Endothelial cell of umbilical vein (primary cell): Measurements from ENCODE around the gene DEPDC5.

Source experiments
- CTCF ChIP-seq, 2 donors: IDR thresholded peaks; 1 replicate in 1 of 2; 2 replicates in 1 of 2; pipeline ENCODE4 v1.5.1; 2011; ENCODE audit warnings: low read length in 2 of 2, mild to moderate bottlenecking in 2 of 2, moderate library complexity in 2 of 2, control low read depth in 1 of 2, inconsistent platforms in 1 of 2, low read depth in 1 of 2; ENCODE audit not compliant: insufficient read depth in 1 of 2; ENCODE audit errors: extremely low read depth in 1 of 2
- EZH2 ChIP-seq: IDR thresholded peaks from 2 replicates; pipeline ENCODE4 v1.6.1; 2012; ENCODE audit warnings: borderline replicate concordance, low read depth, mild to moderate bottlenecking, moderate library complexity, low read length, inconsistent platforms; ENCODE audit not compliant: severe bottlenecking
- FOS ChIP-seq: IDR thresholded peaks from 2 replicates; pipeline ENCODE4 v1.6.1; 2011; ENCODE audit warnings: mild to moderate bottlenecking, low read length, moderate library complexity, borderline replicate concordance; ENCODE audit not compliant: insufficient read depth
- GATA2 ChIP-seq: IDR thresholded peaks from 2 replicates; pipeline ENCODE4 v1.7.0; 2011; ENCODE audit warnings: low read depth, mild to moderate bottlenecking, moderate library complexity, mixed read lengths, low read length; ENCODE audit not compliant: insufficient read length, insufficient read depth
- JUN ChIP-seq: IDR thresholded peaks from 2 replicates; pipeline ENCODE4 v1.6.1; 2011; ENCODE audit warnings: borderline replicate concordance, low read depth; ENCODE audit not compliant: insufficient read length, insufficient read depth
- MAX ChIP-seq: IDR thresholded peaks from 2 replicates; pipeline ENCODE4 v1.6.1; 2011; ENCODE audit not compliant: insufficient read depth, insufficient read length
- MYC ChIP-seq: IDR thresholded peaks from one replicate; pipeline ENCODE4 v1.6.1; 2011; ENCODE audit warnings: mild to moderate bottlenecking, low read depth, low read length
- POLR2A ChIP-seq: IDR thresholded peaks from 2 replicates; pipeline ENCODE4 v1.6.1; 2012; ENCODE audit warnings: low read depth, mild to moderate bottlenecking, control low read depth, low read length
- POLR2AphosphoS5 ChIP-seq: IDR thresholded peaks from 2 replicates; pipeline ENCODE4 v1.6.1; 2012; ENCODE audit warnings: low read depth, mild to moderate bottlenecking, control low read depth, low read length, moderate library complexity; ENCODE audit not compliant: insufficient read depth

DNA sequence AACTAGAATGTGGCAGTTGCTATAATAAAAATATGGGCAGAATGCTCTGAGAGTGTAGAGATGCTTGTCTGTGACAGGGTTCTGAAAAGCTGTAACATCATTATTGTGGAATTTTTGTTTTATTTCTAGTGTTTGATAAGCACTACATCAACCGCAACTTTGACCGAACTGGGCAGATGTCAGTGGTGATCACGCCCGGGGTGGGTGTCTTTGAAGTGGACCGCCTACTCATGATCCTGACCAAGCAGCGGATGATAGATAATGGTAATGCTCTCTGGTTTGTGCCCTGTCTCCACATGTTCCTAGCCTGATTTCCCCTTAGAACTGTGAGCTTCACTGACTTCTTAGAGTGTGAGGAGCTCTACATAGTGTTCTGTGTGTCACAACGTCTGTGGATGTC lies 48.8 kb downstream of the DEPDC5 start:
- TF ChIP-seq POLR2A (no peak), CTCF (IDR thresholded peaks at IDR 0.05; ENCODE audit: extremely low read depth in 1 of 2, insufficient read depth in 1 of 2, low read depth in 1 of 2, low read length in 2 of 2) (no peak), EZH2 (no peak), JUN (no peak), POLR2AphosphoS5 (no peak), MAX (no peak), GATA2 (no peak), FOS (no peak), MYC (no peak)
